ENCODE measurements around the gene LPP. TPM values are rescaled to one million over a fixed set of nuclear protein-coding genes. Genes with fewer than 3 reads are reported as not detected.
A peak's percentile ranks its signal among the peaks of the same experiment; 100 is the strongest.

LPP gene
- total and polyA plus RNA-seq, 8 donors: 4.9 to 84.4 (median 45.9) TPM

GRCh38 chr3:188848947-188849346 is 695.0 kb downstream of the LPP start:
- no peak for ATAC-seq
- no peak for FAIRE-seq
- no peaks in the 10 kb centered on the region for H3K27me3 ChIP-seq
- H3K9me3 ChIP-seq: no peaks in the 10 kb centered on the region
- 65 to 88% methylated on average over 8 of the region's 8 CpGs for WGBS, 2 donors
- intact Hi-C loops (cut with DNase I): no loop called here
- H3K4me3 ChIP-seq: no peak overlapping the region
- TF ChIP-seq CTCF (IDR thresholded peaks at IDR 0.05): no peak
- no peaks in the 10 kb centered on the region for H3K4me1 ChIP-seq
- no peak overlapping the region for H3K27ac ChIP-seq
- DNase-seq: no peak
- H3K36me3 ChIP-seq: no peaks in the 10 kb centered on the region

- H3K27ac ChIP-seq: no peak overlapping the region
- no peak for TF ChIP-seq CTCF (IDR thresholded peaks at IDR 0.05)
- intact Hi-C loops (cut with DNase I): no loop called here
- no peaks in the 10 kb centered on the region for H3K4me1 ChIP-seq
- no peaks in the 10 kb centered on the region for H3K9me3 ChIP-seq
- FAIRE-seq: no peak
- 94 to 96% methylated on average over 4 of the region's 4 CpGs for WGBS, 2 donors
- H3K27me3 ChIP-seq: no peaks in the 10 kb centered on the region
- no peak for DNase-seq
- H3K36me3 ChIP-seq: no peaks in the 10 kb centered on the region
- H3K4me3 ChIP-seq: no peak overlapping the region
- ATAC-seq: peak in 2 of 4 donors; percentile 30 to 38
Observed at GRCh38 chr3:188853856-188854771, 700.2 kb downstream of the LPP start.

- Histone ChIP-seq H3K36me3 (no peaks in the 10 kb centered on the region), H3K27me3 (no peaks in the 10 kb centered on the region), H3K9me3 (no peaks in the 10 kb centered on the region), H3K27ac (no peak overlapping the region), H3K4me3 (no peak overlapping the region), H3K4me1 (no peaks in the 10 kb centered on the region)
- ATAC-seq (no peak), DNase-seq (no peak), FAIRE-seq (no peak)
- intact Hi-C loops (cut with DNase I): no loop called here
- no peak for TF ChIP-seq CTCF (IDR thresholded peaks at IDR 0.05)
Observed at GRCh38 chr3:188854772-188855149, 700.8 kb downstream of the LPP start.

GRCh38 chr3:188855675-188856074 is 701.7 kb downstream of the LPP start:
- intact Hi-C loops (cut with DNase I): no loop called here
- ATAC-seq (peak in 2 of 4 donors; percentile 43 to 55), DNase-seq (no peak), FAIRE-seq (no peak)
- Histone ChIP-seq H3K4me1 (no peaks in the 10 kb centered on the region), H3K9me3 (no peaks in the 10 kb centered on the region), H3K27me3 (no peaks in the 10 kb centered on the region), H3K27ac (no peak overlapping the region), H3K4me3 (no peak overlapping the region), H3K36me3 (no peaks in the 10 kb centered on the region)
- WGBS, 2 donors: 90% methylated on average over 3 of the region's 3 CpGs
- no peak for TF ChIP-seq CTCF (IDR thresholded peaks at IDR 0.05)

- TF ChIP-seq CTCF (IDR thresholded peaks at IDR 0.05): no peak
- ATAC-seq: no peak
- Histone ChIP-seq H3K27ac (no peak overlapping the region), H3K36me3 (no peaks in the 10 kb centered on the region), H3K27me3 (no peaks in the 10 kb centered on the region), H3K4me1 (no peaks in the 10 kb centered on the region), H3K4me3 (no peak overlapping the region), H3K9me3 (no peaks in the 10 kb centered on the region)
- no peak for DNase-seq
- 94 to 96% methylated on average over 3 of the region's 3 CpGs for WGBS, 2 donors
- no peak for FAIRE-seq
- intact Hi-C loops (cut with DNase I): no loop called here
Observed at GRCh38 chr3:188860147-188860546, 706.2 kb downstream of the LPP start.
